NCI-H345 treated with DMSO at 0.1 percent for 48 hours (cell line): Measurements from ENCODE around the gene RPS10.
"Not testable (repeated sequence)": the region's sequence is repeated elsewhere in the genome, so short reads cannot be mapped to it uniquely, and the experiment has no call there.

Experiments used
- DNase-seq: peaks from one replicate; lab custom pipeline; 2025; ENCODE audit not compliant: unreplicated experiment; lab: John Stamatoyannopoulos, UW

RPS10 gene

GRCh38 chr6:34373511-34373910, 52.4 kb downstream of the RPS10 start:
- no peak for DNase-seq

GRCh38 chr6:34371865-34372264, 54.0 kb downstream of the RPS10 start:
- DNase-seq: not testable (repeated sequence)

GRCh38 chr6:34370361-34370760, 55.5 kb downstream of the RPS10 start:
- no peak for DNase-seq

- DNase-seq: no peak
Observed at GRCh38 chr6:34369385-34369784, 56.5 kb downstream of the RPS10 start.
